Measurements from ENCODE around the gene TNPO3. TPM values are rescaled to one million over a fixed set of nuclear protein-coding genes. Genes with fewer than 3 reads are reported as not detected.
A peak's percentile ranks its signal among the peaks of the same experiment; 100 is the strongest.

Gene TNPO3
- total and polyA plus RNA-seq, 10 of the 15 experiments (the other 5 are each of a cell fraction or from before 2014, with no cell fraction given), result 17.6 to 91.8 (median 65.9) TPM

DNA sequence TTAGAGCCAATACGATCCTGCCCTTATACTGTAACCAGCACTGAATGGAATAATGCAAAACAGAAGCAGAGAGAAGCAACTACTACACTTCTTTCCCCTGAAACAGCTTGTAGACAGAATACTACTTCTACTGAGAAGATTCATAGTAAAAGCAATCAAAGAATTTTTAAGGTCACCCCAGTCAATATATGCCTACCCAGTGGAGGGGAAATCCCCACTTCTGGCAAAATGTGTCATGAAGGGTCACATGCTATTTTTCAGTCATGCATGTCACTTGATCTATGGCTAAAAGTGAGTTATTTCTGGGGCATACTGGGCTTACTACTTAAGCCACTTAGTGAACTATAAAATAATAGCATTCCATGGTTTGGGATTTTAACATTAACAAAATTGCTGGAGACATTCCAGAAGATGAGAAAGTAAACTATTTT lies 91.6 kb downstream of the TNPO3 start (continued):
- TF ChIP-seq EZH2 (IDR thresholded peaks at IDR 0.05; ENCODE audit: borderline replicate concordance, control insufficient read depth, low read depth, low read length) (no peak), CBX3 (IDR thresholded peaks at IDR 0.05; ENCODE audit: borderline replicate concordance, low read depth) (no peak), BRCA1 (IDR thresholded peaks at IDR 0.05; ENCODE audit: low read depth, low read length) (no peak), RELA (IDR thresholded peaks at IDR 0.05; ENCODE audit: borderline replicate concordance, partially characterized antibody) (peak; percentile 63), STAT3 (IDR thresholded peaks at IDR 0.05; ENCODE audit: low read depth, low read length) (0 out of 2 replicates have a peak, but pooled peaks have one; percentile 80), KAT2A (conservative IDR thresholded peaks at IDR 0.05; ENCODE audit: control insufficient read depth, low read depth, low read length) (no peak), MXI1 (IDR thresholded peaks at IDR 0.05; ENCODE audit: low read depth, low read length) (0 out of 2 replicates have a peak, but pooled peaks have one; percentile 13), ZBED1 (IDR thresholded peaks at IDR 0.05; ENCODE audit: borderline replicate concordance) (no peak), MEF2B (IDR thresholded peaks at IDR 0.05; ENCODE audit: partially characterized antibody, poor library complexity, severe bottlenecking) (peak; percentile 37), GABPA (IDR thresholded peaks at IDR 0.05; ENCODE audit: low read depth) (no peak), KLF5 (IDR thresholded peaks at IDR 0.05; ENCODE audit: partially characterized antibody) (no peak)
- TF ChIP-seq, protein P1, sequence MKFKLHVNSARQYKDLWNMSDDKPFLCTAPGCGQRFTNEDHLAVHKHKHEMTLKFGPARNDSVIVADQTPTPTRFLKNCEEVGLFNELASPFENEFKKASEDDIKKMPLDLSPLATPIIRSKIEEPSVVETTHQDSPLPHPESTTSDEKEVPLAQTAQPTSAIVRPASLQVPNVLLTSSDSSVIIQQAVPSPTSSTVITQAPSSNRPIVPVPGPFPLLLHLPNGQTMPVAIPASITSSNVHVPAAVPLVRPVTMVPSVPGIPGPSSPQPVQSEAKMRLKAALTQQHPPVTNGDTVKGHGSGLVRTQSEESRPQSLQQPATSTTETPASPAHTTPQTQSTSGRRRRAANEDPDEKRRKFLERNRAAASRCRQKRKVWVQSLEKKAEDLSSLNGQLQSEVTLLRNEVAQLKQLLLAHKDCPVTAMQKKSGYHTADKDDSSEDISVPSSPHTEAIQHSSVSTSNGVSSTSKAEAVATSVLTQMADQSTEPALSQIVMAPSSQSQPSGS (IDR thresholded peaks at IDR 0.05; ENCODE audit: low read length), result peak; percentile 57
- TF ChIP-seq, protein P2, sequence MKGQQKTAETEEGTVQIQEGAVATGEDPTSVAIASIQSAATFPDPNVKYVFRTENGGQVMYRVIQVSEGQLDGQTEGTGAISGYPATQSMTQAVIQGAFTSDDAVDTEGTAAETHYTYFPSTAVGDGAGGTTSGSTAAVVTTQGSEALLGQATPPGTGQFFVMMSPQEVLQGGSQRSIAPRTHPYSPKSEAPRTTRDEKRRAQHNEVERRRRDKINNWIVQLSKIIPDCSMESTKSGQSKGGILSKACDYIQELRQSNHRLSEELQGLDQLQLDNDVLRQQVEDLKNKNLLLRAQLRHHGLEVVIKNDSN (IDR thresholded peaks at IDR 0.05; ENCODE audit: borderline replicate concordance, extremely low read length, insufficient read depth, low read depth, low read length), result no peak
- TF ChIP-seq, protein P3, sequence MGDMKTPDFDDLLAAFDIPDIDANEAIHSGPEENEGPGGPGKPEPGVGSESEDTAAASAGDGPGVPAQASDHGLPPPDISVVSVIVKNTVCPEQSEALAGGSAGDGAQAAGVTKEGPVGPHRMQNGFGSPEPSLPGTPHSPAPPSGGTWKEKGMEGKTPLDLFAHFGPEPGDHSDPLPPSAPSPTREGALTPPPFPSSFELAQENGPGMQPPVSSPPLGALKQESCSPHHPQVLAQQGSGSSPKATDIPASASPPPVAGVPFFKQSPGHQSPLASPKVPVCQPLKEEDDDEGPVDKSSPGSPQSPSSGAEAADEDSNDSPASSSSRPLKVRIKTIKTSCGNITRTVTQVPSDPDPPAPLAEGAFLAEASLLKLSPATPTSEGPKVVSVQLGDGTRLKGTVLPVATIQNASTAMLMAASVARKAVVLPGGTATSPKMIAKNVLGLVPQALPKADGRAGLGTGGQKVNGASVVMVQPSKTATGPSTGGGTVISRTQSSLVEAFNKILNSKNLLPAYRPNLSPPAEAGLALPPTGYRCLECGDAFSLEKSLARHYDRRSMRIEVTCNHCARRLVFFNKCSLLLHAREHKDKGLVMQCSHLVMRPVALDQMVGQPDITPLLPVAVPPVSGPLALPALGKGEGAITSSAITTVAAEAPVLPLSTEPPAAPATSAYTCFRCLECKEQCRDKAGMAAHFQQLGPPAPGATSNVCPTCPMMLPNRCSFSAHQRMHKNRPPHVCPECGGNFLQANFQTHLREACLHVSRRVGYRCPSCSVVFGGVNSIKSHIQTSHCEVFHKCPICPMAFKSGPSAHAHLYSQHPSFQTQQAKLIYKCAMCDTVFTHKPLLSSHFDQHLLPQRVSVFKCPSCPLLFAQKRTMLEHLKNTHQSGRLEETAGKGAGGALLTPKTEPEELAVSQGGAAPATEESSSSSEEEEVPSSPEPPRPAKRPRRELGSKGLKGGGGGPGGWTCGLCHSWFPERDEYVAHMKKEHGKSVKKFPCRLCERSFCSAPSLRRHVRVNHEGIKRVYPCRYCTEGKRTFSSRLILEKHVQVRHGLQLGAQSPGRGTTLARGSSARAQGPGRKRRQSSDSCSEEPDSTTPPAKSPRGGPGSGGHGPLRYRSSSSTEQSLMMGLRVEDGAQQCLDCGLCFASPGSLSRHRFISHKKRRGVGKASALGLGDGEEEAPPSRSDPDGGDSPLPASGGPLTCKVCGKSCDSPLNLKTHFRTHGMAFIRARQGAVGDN (IDR thresholded peaks at IDR 0.05), result no peak
- TF ChIP-seq, protein P4, sequence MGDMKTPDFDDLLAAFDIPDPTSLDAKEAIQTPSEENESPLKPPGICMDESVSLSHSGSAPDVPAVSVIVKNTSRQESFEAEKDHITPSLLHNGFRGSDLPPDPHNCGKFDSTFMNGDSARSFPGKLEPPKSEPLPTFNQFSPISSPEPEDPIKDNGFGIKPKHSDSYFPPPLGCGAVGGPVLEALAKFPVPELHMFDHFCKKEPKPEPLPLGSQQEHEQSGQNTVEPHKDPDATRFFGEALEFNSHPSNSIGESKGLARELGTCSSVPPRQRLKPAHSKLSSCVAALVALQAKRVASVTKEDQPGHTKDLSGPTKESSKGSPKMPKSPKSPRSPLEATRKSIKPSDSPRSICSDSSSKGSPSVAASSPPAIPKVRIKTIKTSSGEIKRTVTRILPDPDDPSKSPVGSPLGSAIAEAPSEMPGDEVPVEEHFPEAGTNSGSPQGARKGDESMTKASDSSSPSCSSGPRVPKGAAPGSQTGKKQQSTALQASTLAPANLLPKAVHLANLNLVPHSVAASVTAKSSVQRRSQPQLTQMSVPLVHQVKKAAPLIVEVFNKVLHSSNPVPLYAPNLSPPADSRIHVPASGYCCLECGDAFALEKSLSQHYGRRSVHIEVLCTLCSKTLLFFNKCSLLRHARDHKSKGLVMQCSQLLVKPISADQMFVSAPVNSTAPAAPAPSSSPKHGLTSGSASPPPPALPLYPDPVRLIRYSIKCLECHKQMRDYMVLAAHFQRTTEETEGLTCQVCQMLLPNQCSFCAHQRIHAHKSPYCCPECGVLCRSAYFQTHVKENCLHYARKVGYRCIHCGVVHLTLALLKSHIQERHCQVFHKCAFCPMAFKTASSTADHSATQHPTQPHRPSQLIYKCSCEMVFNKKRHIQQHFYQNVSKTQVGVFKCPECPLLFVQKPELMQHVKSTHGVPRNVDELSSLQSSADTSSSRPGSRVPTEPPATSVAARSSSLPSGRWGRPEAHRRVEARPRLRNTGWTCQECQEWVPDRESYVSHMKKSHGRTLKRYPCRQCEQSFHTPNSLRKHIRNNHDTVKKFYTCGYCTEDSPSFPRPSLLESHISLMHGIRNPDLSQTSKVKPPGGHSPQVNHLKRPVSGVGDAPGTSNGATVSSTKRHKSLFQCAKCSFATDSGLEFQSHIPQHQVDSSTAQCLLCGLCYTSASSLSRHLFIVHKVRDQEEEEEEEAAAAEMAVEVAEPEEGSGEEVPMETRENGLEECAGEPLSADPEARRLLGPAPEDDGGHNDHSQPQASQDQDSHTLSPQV (IDR thresholded peaks at IDR 0.05), result peak; percentile 59; the same call in 1 of the 2 replicates
- TF ChIP-seq, protein P5, sequence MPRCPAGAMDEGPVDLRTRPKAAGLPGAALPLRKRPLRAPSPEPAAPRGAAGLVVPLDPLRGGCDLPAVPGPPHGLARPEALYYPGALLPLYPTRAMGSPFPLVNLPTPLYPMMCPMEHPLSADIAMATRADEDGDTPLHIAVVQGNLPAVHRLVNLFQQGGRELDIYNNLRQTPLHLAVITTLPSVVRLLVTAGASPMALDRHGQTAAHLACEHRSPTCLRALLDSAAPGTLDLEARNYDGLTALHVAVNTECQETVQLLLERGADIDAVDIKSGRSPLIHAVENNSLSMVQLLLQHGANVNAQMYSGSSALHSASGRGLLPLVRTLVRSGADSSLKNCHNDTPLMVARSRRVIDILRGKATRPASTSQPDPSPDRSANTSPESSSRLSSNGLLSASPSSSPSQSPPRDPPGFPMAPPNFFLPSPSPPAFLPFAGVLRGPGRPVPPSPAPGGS (IDR thresholded peaks at IDR 0.05; ENCODE audit: borderline replicate concordance, insufficient read depth, low read depth, low read length, poor library complexity, severe bottlenecking), result peak; percentile 22
